GM23338 (cell line): ENCODE measurements around the gene FOXJ3. TPM values are rescaled to one million over a fixed set of nuclear protein-coding genes. Genes with fewer than 3 reads are reported as not detected.

ENCODE experiments used
- ATAC-seq: fragments of 200-7000 bp; cut with Tn5 transposase; 3 replicates; pipeline ENCODE4 v1.9.1; 2020
- DNase-seq: peaks from one replicate; pipeline ENCODE4 v3.0.0-alpha.2; 2015; ENCODE audit warnings: low spot score
- H2AFZ ChIP-seq: fragments of 200-600 bp; sonication (generic); 2 replicates; pipeline ENCODE4 v1.8.0; 2016; ENCODE audit warnings: antibody characterized with exemption, mild to moderate bottlenecking, moderate library complexity
- H3F3A ChIP-seq: fragments of 200-600 bp; sonication (generic); replicated peaks from 2 replicates; pipeline ENCODE4 v1.8.0; 2017; ENCODE audit warnings: antibody characterized with exemption, mixed run types, low read depth
- H3K27ac ChIP-seq: fragments of 200-600 bp; sonication (generic); 2 replicates; pipeline ENCODE4 v1.6.1; 2016; ENCODE audit warnings: low read depth
- H3K27me3 ChIP-seq: fragments of 200-600 bp; sonication (generic); 2 replicates; pipeline ENCODE4 v1.8.0; 2016; ENCODE audit warnings: mild to moderate bottlenecking, mixed run types, moderate library complexity; ENCODE audit not compliant: insufficient read depth
- H3K36me3 ChIP-seq: fragments of 200-600 bp; sonication (generic); 2 replicates; pipeline ENCODE4 v1.8.0; 2016; ENCODE audit warnings: mild to moderate bottlenecking; ENCODE audit not compliant: insufficient read depth
- H3K4me1 ChIP-seq: fragments of 200-600 bp; sonication (generic); 2 replicates; pipeline ENCODE4 v1.8.0; 2016; ENCODE audit warnings: mild to moderate bottlenecking, moderate library complexity; ENCODE audit not compliant: insufficient read depth
- H3K4me2 ChIP-seq: fragments of 200-600 bp; sonication (generic); 2 replicates; pipeline ENCODE4 v1.7.1; 2017; ENCODE audit warnings: mixed run types
- H3K4me3 ChIP-seq: fragments of 200-600 bp; sonication (generic); 2 replicates; pipeline ENCODE4 v1.6.1; 2016; ENCODE audit warnings: mixed run types
- H3K79me2 ChIP-seq: fragments of 200-600 bp; sonication (generic); replicated peaks from 2 replicates; pipeline ENCODE4 v1.8.0; 2017; ENCODE audit warnings: mild to moderate bottlenecking; ENCODE audit not compliant: insufficient read depth
- H3K9me2 ChIP-seq: fragments of 200-600 bp; sonication (generic); 2 replicates; pipeline ENCODE4 v1.8.0; 2017; ENCODE audit not compliant: insufficient read depth
- H4K20me1 ChIP-seq: fragments of 200-600 bp; sonication (generic); replicated peaks from 2 replicates; pipeline ENCODE4 v1.8.0; 2017; ENCODE audit warnings: mild to moderate bottlenecking; ENCODE audit not compliant: insufficient read depth
- H3K27ac Mint-ChIP-seq: 2 replicates; pipeline ENCODE4 v1.8.0; 2020; ENCODE audit warnings: inconsistent platforms, mild to moderate bottlenecking, moderate library complexity, mixed read lengths
- H3K27me3 Mint-ChIP-seq: 3 replicates; pipeline ENCODE4 v1.8.0; 2022; ENCODE audit warnings: low read depth, mild to moderate bottlenecking, moderate library complexity, mixed read lengths, inconsistent platforms; ENCODE audit not compliant: insufficient read depth, poor library complexity
- H3K36me3 Mint-ChIP-seq: 3 replicates; pipeline ENCODE4 v1.8.0; 2021; ENCODE audit warnings: low read depth, mild to moderate bottlenecking, inconsistent platforms, moderate library complexity, mixed read lengths
- H3K4me1 Mint-ChIP-seq: 3 replicates; pipeline ENCODE4 v1.8.0; 2020; ENCODE audit warnings: mild to moderate bottlenecking, inconsistent platforms, mixed read lengths
- H3K4me3 Mint-ChIP-seq: 3 replicates; pipeline ENCODE4 v1.8.0; 2021; ENCODE audit warnings: moderate library complexity, mild to moderate bottlenecking, inconsistent platforms, mixed read lengths
- H3K9me3 Mint-ChIP-seq: 3 replicates; pipeline ENCODE4 v1.8.0; 2020; ENCODE audit warnings: moderate library complexity, mild to moderate bottlenecking, inconsistent platforms, mixed read lengths
- CREB1 ChIP-seq: fragments of 250-450 bp; sonication (Bioruptor Pico); IDR thresholded peaks from 2 replicates; pipeline ENCODE4 v1.5.0; 2020; ENCODE audit warnings: low read depth, mild to moderate bottlenecking, moderate library complexity
- ETS1 ChIP-seq: IDR thresholded peaks from 2 replicates; pipeline ENCODE4 v1.6.1; 2016; ENCODE audit warnings: antibody characterized with exemption
- EZH2 ChIP-seq: fragments of 200-600 bp; sonication (generic); IDR thresholded peaks from one replicate; pipeline ENCODE4 v1.8.0; 2017; ENCODE audit warnings: antibody characterized with exemption, mild to moderate bottlenecking, low read depth; ENCODE audit not compliant: unreplicated experiment
- EZH2phosphoT487 ChIP-seq: fragments of 200-600 bp; sonication (generic); IDR thresholded peaks from one replicate; pipeline ENCODE4 v1.8.1; 2018; ENCODE audit warnings: antibody characterized with exemption; ENCODE audit not compliant: unreplicated experiment
- JUNB ChIP-seq: IDR thresholded peaks from one replicate; pipeline ENCODE4 v1.6.1; 2016; ENCODE audit warnings: antibody characterized with exemption; ENCODE audit not compliant: unreplicated experiment
- NANOG ChIP-seq: IDR thresholded peaks from 2 replicates; pipeline ENCODE4 v1.6.1; 2016; ENCODE audit warnings: antibody characterized with exemption, borderline replicate concordance
- POLR2AphosphoS5 ChIP-seq: IDR thresholded peaks from 2 replicates; pipeline ENCODE4 v1.6.1; 2016; ENCODE audit warnings: antibody characterized with exemption, low read depth
- REST ChIP-seq: IDR thresholded peaks from one replicate; pipeline ENCODE4 v1.6.1; 2018; ENCODE audit warnings: antibody characterized with exemption; ENCODE audit not compliant: unreplicated experiment
- STAT1 ChIP-seq: IDR thresholded peaks from one replicate; pipeline ENCODE4 v1.6.1; 2016; ENCODE audit warnings: antibody characterized with exemption; ENCODE audit not compliant: unreplicated experiment
- ZNF114 ChIP-seq: fragments of 250-450 bp; sonication (Bioruptor Pico); IDR thresholded peaks from 2 replicates; pipeline ENCODE4 v1.5.0; 2020; ENCODE audit warnings: mild to moderate bottlenecking, moderate library complexity
- ZNF331 ChIP-seq: fragments of 250-450 bp; sonication (Bioruptor Pico); IDR thresholded peaks from 2 replicates; pipeline ENCODE4 v1.5.0; 2020; ENCODE audit warnings: low read depth, mild to moderate bottlenecking, moderate library complexity
- ZNF462 ChIP-seq: fragments of 250-450 bp; sonication (Bioruptor Pico); IDR thresholded peaks from 2 replicates; pipeline ENCODE4 v1.5.0; 2020; ENCODE audit warnings: mild to moderate bottlenecking, moderate library complexity
- polyA plus RNA-seq: library from polyadenylated mRNA; unstranded; fragments of >200 nt; fragmentation: Nextera tagmentation; extraction: Ambion mirVana; gene quantifications from 2 replicates; pipeline ENCODE4 v1.2.1, GENCODE V29; 2016
- total RNA-seq: library from RNA; depleted of rRNA; stranded (reverse); fragments of >200 nt; shearing (Covaris generic); gene quantifications from 2 replicates; pipeline ENCODE4 v1.2.3, GENCODE V29; 2014
- TF ChIP-seq, protein P1 (sequence below), 2 experiments: fragments of 200-600 bp in 1 of 2; sonication (generic) in 1 of 2; conservative IDR thresholded peaks; 2 replicates each; pipeline versions ENCODE4 v1.5.1 to v1.6.1; 2016 to 2017; ENCODE audit warnings: antibody characterized with exemption in 2 of 2, low read depth in 2 of 2, mild to moderate bottlenecking in 2 of 2, moderate library complexity in 1 of 2

FOXJ3 gene
- total and polyA plus RNA-seq, 2 experiments from 2014 or later = 36.6 to 53.3 TPM

DNA sequence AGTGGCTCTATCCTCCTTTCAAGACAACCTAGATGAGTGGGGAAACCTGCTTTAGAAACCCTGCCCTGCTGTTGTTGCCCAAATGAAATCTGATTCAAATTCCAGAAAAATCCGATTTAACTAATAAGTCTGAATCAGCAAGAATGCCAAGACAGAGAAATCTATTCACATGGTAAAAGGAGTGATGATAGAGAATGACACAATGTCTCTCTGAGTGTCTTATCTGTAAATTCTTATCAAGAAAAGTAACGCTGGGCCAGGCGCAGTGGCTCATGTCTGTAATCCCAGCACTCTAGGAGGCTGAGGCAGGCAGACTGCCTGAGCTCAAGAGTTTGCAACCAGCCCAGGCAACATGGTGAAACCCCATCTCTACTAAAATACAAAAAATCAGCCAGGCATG is 156.8 kb downstream of the FOXJ3 start:
- Mint-ChIP-seq H3K27ac (no peak overlapping the region), H3K4me1 (peaks cover 10% of the 10 kb centered on the region), H3K27me3 (peaks cover 4% of the 10 kb centered on the region), H3K36me3 (peaks cover 4% of the 10 kb centered on the region), H3K4me3 (no peak overlapping the region), H3K9me3 (no peaks in the 10 kb centered on the region)
- no peak for TF ChIP-seq EZH2phosphoT487
- TF ChIP-seq REST = no peak
- no peak for TF ChIP-seq NANOG
- no peak for TF ChIP-seq ZNF114
- no peak for TF ChIP-seq EZH2
- no peak for TF ChIP-seq ZNF331 (CRISPR knock-in tag)
- TF ChIP-seq POLR2AphosphoS5 = no peak
- TF ChIP-seq, protein P1, sequence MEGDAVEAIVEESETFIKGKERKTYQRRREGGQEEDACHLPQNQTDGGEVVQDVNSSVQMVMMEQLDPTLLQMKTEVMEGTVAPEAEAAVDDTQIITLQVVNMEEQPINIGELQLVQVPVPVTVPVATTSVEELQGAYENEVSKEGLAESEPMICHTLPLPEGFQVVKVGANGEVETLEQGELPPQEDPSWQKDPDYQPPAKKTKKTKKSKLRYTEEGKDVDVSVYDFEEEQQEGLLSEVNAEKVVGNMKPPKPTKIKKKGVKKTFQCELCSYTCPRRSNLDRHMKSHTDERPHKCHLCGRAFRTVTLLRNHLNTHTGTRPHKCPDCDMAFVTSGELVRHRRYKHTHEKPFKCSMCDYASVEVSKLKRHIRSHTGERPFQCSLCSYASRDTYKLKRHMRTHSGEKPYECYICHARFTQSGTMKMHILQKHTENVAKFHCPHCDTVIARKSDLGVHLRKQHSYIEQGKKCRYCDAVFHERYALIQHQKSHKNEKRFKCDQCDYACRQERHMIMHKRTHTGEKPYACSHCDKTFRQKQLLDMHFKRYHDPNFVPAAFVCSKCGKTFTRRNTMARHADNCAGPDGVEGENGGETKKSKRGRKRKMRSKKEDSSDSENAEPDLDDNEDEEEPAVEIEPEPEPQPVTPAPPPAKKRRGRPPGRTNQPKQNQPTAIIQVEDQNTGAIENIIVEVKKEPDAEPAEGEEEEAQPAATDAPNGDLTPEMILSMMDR (conservative IDR thresholded peaks at IDR 0.05; ENCODE audit: low read depth in 2 of 2) = no peak
- no peak for TF ChIP-seq CREB1
- TF ChIP-seq JUNB = no peak
- TF ChIP-seq STAT1 = no peak
- TF ChIP-seq ETS1 = no peak
- no peak for TF ChIP-seq ZNF462 (CRISPR knock-in tag)
- H3K4me3 ChIP-seq = no peak overlapping the region
- no peaks in the 10 kb centered on the region for H3K4me1 ChIP-seq
- H3K27me3 ChIP-seq = no peaks in the 10 kb centered on the region
- DNase-seq (no peak), ATAC-seq (no peak)
- no peaks in the 10 kb centered on the region for H3F3A ChIP-seq
- no peaks in the 10 kb centered on the region for H3K9me2 ChIP-seq
- H3K4me2 ChIP-seq = no peak overlapping the region
- no peak overlapping the region for H3K27ac ChIP-seq
- H2AFZ ChIP-seq = no peak overlapping the region
- no peaks in the 10 kb centered on the region for H3K36me3 ChIP-seq
- H4K20me1 ChIP-seq = no peaks in the 10 kb centered on the region; the same call in 1 of the 2 replicates
- no peaks in the 10 kb centered on the region for H3K79me2 ChIP-seq
